Erythroblast (primary cell): ENCODE measurements around the gene ZNF827.

Source experiments
- GATA1 ChIP-seq: IDR thresholded peaks from 2 replicates; pipeline ENCODE4 v1.6.1; 2011; ENCODE audit warnings: low read depth, mild to moderate bottlenecking, control low read depth, low read length, moderate library complexity
- POLR2A ChIP-seq: IDR thresholded peaks from 2 replicates; pipeline ENCODE4 v1.6.1; 2011; ENCODE audit warnings: mild to moderate bottlenecking, low read length

DNA sequence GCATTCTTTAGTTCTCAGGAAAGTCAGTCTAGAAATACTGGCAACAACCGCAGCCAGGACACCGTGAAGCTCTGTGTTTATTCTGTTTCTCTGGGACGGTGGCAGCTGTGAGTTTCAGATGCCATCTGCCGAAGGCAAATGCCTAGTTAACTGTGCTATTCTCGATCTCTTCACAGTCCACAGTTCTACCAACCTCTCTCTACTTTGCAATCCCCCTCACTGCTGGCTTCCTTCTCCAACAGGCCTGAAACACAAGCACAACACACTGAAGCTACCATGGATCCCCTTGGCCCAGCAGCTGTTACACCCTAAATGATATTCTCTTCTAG is 118.8 kb downstream of the ZNF827 start:
- no peak for TF ChIP-seq POLR2A
- no peak for TF ChIP-seq GATA1
